PC-3 (cell line): Measurements from ENCODE around the gene SLC25A48. TPM values are rescaled to one million over a fixed set of nuclear protein-coding genes. Genes with fewer than 3 reads are reported as not detected.
A peak's percentile ranks its signal among the peaks of the same experiment; 100 is the strongest.

Experiments
- ATAC-seq: fragments of 200-7000 bp; cut with Tn5 transposase; 2 replicates; pipeline ENCODE4 v1.9.1; 2020; ENCODE audit warnings: mild to moderate bottlenecking, moderate library complexity
- BruUV-seq: library from RNA; stranded (reverse); fragments of 400-500 nt; replicated peaks from 2 replicates; lab custom pipeline; 2021; lab: Mats Ljungman, UMichigan
- CTCF ChIA-PET: fragments of 300-600 bp; sonication (Branson Sonifier 250); formaldehyde crosslinking; loops from one replicate; lab custom pipeline; 2022; ENCODE audit warnings: antibody characterized with exemption; lab: Charles Lee
- POLR2A ChIA-PET: fragments of 300-600 bp; sonication (Branson Sonifier 250); formaldehyde crosslinking; loops from one replicate; lab custom pipeline; 2022; ENCODE audit warnings: antibody characterized with exemption; ENCODE audit not compliant: unreplicated experiment; lab: Charles Lee
- DNase-seq: peaks from one replicate; pipeline ENCODE4 v3.0.0-alpha.2; 2015
- H2AFZ ChIP-seq: fragments of 300-600 bp; sonication (generic); 2 replicates; pipeline ENCODE4 v1.6.0; 2016; ENCODE audit warnings: antibody characterized with exemption, low read length
- H3F3A ChIP-seq: fragments of 300-600 bp; sonication (generic); one replicate; pipeline ENCODE4 v1.6.0; 2017; ENCODE audit warnings: antibody characterized with exemption, low read length, control low read depth, mild to moderate bottlenecking; ENCODE audit not compliant: unreplicated experiment
- H3K27ac ChIP-seq: fragments of 300-600 bp; sonication (generic); 2 replicates; pipeline ENCODE4 v1.5.1; 2016; ENCODE audit warnings: mild to moderate bottlenecking, low read length
- H3K27me3 ChIP-seq: fragments of 300-600 bp; sonication (generic); 2 replicates; pipeline ENCODE4 v1.6.1; 2016; ENCODE audit warnings: low read length, mixed read lengths
- H3K36me3 ChIP-seq: fragments of 300-600 bp; sonication (generic); 2 replicates; pipeline ENCODE4 v1.6.1; 2016; ENCODE audit warnings: low read depth, mixed run types, low read length, mixed read lengths
- H3K4me1 ChIP-seq: fragments of 300-600 bp; sonication (generic); 2 replicates; pipeline ENCODE4 v1.5.1; 2016; ENCODE audit warnings: low read length; ENCODE audit not compliant: insufficient read depth
- H3K4me2 ChIP-seq: fragments of 300-600 bp; sonication (generic); 2 replicates; pipeline ENCODE4 v1.6.0; 2016; ENCODE audit warnings: low read length
- H3K4me3 ChIP-seq: fragments of 300-600 bp; sonication (generic); 2 replicates; pipeline ENCODE4 v1.5.1; 2016; ENCODE audit warnings: mild to moderate bottlenecking, low read length, mixed read lengths
- H3K79me2 ChIP-seq: fragments of 300-600 bp; sonication (generic); 2 replicates; pipeline ENCODE4 v1.6.1; 2017; ENCODE audit warnings: low read length, mixed read lengths
- H3K9ac ChIP-seq: fragments of 300-600 bp; sonication (generic); 2 replicates; pipeline ENCODE4 v1.6.0; 2016; ENCODE audit warnings: mild to moderate bottlenecking, low read length
- H3K9me2 ChIP-seq: fragments of 300-600 bp; sonication (generic); replicated peaks from 2 replicates; pipeline ENCODE4 v1.6.1; 2016; ENCODE audit warnings: mixed run types, low read length, mixed read lengths
- H3K9me3 ChIP-seq: fragments of 300-600 bp; sonication (generic); 2 replicates; pipeline ENCODE4 v1.6.1; 2016; ENCODE audit warnings: low read length, mixed read lengths
- H4K20me1 ChIP-seq: fragments of 300-600 bp; sonication (generic); 2 replicates; pipeline ENCODE4 v1.6.1; 2016; ENCODE audit warnings: low read length, mixed read lengths
- CTCF ChIP-seq: fragments of 300-600 bp; sonication (generic); conservative IDR thresholded peaks from 2 replicates; pipeline ENCODE4 v1.5.1; 2017; ENCODE audit warnings: antibody characterized with exemption, low read depth, mild to moderate bottlenecking, low read length
- EZH2 ChIP-seq: fragments of 300-600 bp; sonication (generic); IDR thresholded peaks from one replicate; pipeline ENCODE4 v1.6.1; 2017; ENCODE audit warnings: antibody characterized with exemption, mild to moderate bottlenecking, low read length; ENCODE audit not compliant: unreplicated experiment
- EZH2phosphoT487 ChIP-seq: fragments of 300-600 bp; sonication (generic); IDR thresholded peaks from 2 replicates; pipeline ENCODE4 v1.6.1; 2018; ENCODE audit warnings: mild to moderate bottlenecking, antibody characterized with exemption, low read length, borderline replicate concordance
- intact Hi-C: fragments of 100-400 bp; cut with micrococcal nuclease; formaldehyde crosslinking; loops from 2 replicates; pipeline ENCODE4 v1.9.0; 2023
- total RNA-seq: library from RNA; depleted of rRNA; stranded (reverse); fragments of >200 nt; gene quantifications from 2 replicates; pipeline ENCODE4 v1.2.3, GENCODE V29; 2014

SLC25A48 gene
- total RNA-seq, 1 experiment from 2014 or later, result not detected

DNA sequence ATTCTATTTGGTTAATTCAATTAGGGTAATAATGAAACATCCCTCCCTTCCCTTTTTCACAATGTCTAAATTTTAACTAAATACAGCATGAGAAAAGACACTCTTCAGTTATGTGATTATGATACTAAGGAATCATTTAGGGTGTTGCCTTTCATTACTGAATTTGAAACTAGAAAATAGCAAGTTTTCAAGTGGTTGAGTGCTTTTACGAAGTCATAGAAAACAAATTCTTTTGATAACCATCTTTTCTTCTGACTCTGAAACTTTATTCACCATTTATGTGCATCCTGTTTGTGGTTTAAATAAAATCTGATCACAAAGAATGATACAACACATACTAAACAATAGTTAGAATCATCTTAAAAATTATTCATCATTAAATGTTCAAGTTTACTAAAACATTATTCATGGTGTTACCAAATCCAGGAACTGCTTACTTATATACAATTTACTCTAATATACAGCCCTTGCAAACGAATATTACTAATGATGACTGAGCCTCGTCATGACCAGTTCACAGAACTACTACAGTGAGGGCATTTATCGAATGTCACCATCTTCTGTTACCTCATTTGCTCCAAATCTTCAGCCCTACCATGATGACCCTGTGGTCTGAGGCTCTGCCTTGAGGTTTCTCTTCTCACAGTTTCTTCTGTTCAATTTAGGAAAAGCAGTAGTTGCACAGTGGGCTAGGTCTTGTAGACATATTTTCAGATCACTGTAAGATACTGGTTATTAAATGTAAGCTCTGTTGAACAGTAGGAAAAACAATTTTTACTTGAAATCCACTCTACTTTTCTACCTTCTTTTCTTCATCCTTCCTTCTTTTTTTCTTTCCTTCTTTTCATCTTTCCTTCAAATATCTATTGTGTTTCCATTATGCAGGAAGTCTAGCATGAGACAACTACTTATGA lies 79.5 kb downstream of the SLC25A48 start:
- H3K79me2 ChIP-seq, result no peaks in the 10 kb centered on the region
- H3K9me3 ChIP-seq, result no peaks in the 10 kb centered on the region
- ChIA-PET CTCF (no interaction called here), POLR2A (no interaction called here)
- no peak overlapping the region for H3K4me3 ChIP-seq
- peaks cover 28% of the 10 kb centered on the region for H3K4me1 ChIP-seq
- ATAC-seq (no peak), DNase-seq (peak; percentile 57)
- intact Hi-C loops, result no loop called here
- H3K27me3 ChIP-seq, result peaks cover 22% of the 10 kb centered on the region; the same call in 1 of the 2 replicates
- H3K9me2 ChIP-seq, result no peaks in the 10 kb centered on the region
- no TSS peak for BruUV-seq
- H3K9ac ChIP-seq, result peak overlapping the region; percentile 15; the same call in 1 of the 2 replicates
- TF ChIP-seq EZH2 (no peak), EZH2phosphoT487 (no peak), CTCF (no peak)
- H3K4me2 ChIP-seq, result 0 out of 2 replicates have a peak overlapping the region, but pooled peaks have one; percentile 22
- H2AFZ ChIP-seq, result no peak overlapping the region
- H3K36me3 ChIP-seq, result no peaks in the 10 kb centered on the region
- H4K20me1 ChIP-seq, result no peaks in the 10 kb centered on the region
- H3F3A ChIP-seq, result no peaks in the 10 kb centered on the region
- H3K27ac ChIP-seq, result peak overlapping the region; percentile 77

DNA sequence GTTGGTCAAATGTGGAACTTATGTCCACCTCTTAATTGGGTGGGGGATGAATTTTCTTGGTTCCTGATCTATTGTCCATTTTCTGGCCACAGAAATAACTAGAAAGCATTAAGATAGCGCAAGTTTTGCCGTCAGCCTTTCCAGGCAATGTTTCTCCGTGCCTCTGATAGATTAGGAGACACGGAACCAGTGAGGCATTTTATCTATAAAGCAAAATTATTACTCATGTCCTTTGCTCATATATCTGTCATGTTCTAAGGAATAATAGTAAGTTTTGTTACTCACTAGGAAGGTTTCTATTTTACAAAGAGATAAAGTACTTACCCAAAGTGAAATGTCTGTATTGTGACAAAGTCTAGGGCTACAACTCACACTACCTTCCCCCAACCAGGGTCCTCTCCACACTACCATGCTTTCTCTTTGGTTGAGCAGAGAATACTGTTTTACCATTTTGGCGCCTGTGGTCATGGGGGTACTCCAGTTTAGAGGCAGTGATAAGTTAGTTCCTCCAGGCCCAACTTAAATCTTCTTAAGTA lies 81.1 kb downstream of the SLC25A48 start:
- no peaks in the 10 kb centered on the region for H3K9me2 ChIP-seq
- H3K9me3 ChIP-seq, result no peaks in the 10 kb centered on the region
- ATAC-seq, result no peak
- BruUV-seq, result no TSS peak
- DNase-seq, result peak; percentile 49
- H3K4me1 ChIP-seq, result peaks cover 28% of the 10 kb centered on the region
- TF ChIP-seq CTCF, result no peak
- TF ChIP-seq EZH2phosphoT487, result no peak
- no peak for TF ChIP-seq EZH2
- no peaks in the 10 kb centered on the region for H4K20me1 ChIP-seq
- ChIA-PET POLR2A (no interaction called here), CTCF (no interaction called here)
- H3K27ac ChIP-seq, result peak overlapping the region; percentile 77
- H3K4me3 ChIP-seq, result no peak overlapping the region
- H3K79me2 ChIP-seq, result no peaks in the 10 kb centered on the region
- H3K9ac ChIP-seq, result no peak overlapping the region
- peak overlapping the region; percentile 10; the same call in 1 of the 2 replicates for H2AFZ ChIP-seq
- no peaks in the 10 kb centered on the region for H3K36me3 ChIP-seq
- no peak overlapping the region for H3K4me2 ChIP-seq
- intact Hi-C loops, result no loop called here
- peaks cover 14% of the 10 kb centered on the region; the same call in 1 of the 2 replicates for H3K27me3 ChIP-seq
- no peaks in the 10 kb centered on the region for H3F3A ChIP-seq
